ENCODE results near the gene SEMA3F. TPM values are rescaled to one million over a fixed set of nuclear protein-coding genes. Genes with fewer than 3 reads are reported as not detected.

SEMA3F gene
- total RNA-seq, 6 experiments from 2014 or later = 20.5 to 35.6 (median 22.8) TPM

- no peak for DNase-seq
- Mint-ChIP-seq H3K9me3 (no peaks in the 10 kb centered on the region), H3K4me3 (no peak overlapping the region), H3K27me3 (ENCODE audit: insufficient read depth) (peaks cover under 1% of the 10 kb centered on the region), H3K4me1 (ENCODE audit: low read depth) (no peaks in the 10 kb centered on the region), H3K27ac (no peak overlapping the region), H3K36me3 (ENCODE audit: low read depth) (no peaks in the 10 kb centered on the region)
- TF ChIP-seq CTCF (IDR thresholded peaks at IDR 0.05) = no peak
These were observed 7.7 kb upstream of the SEMA3F start for GRCh38 chr3:50147447-50147846.

- Mint-ChIP-seq H3K27ac (no peak overlapping the region), H3K4me3 (no peak overlapping the region), H3K9me3 (no peaks in the 10 kb centered on the region), H3K27me3 (ENCODE audit: insufficient read depth) (no peaks in the 10 kb centered on the region; the same call in 1 of the 2 replicates), H3K4me1 (ENCODE audit: low read depth) (no peaks in the 10 kb centered on the region), H3K36me3 (ENCODE audit: low read depth) (no peaks in the 10 kb centered on the region)
- TF ChIP-seq CTCF (IDR thresholded peaks at IDR 0.05) = no peak
- no peak for DNase-seq
These were observed 7.3 kb upstream of the SEMA3F start for GRCh38 chr3:50147861-50148260.

- peaks cover 6% of the 10 kb centered on the region for H3K27me3 Mint-ChIP-seq (ENCODE audit: insufficient read depth)
- H3K4me3 Mint-ChIP-seq = no peak overlapping the region
- H3K27ac Mint-ChIP-seq = no peak overlapping the region
These were observed 4.7 kb upstream of the SEMA3F start for GRCh38 chr3:50150404-50150750.

GRCh38 chr3:50150863-50151686 is 4.0 kb upstream of the SEMA3F start:
- no peak for TF ChIP-seq CTCF (IDR thresholded peaks at IDR 0.05)
- H3K27me3 Mint-ChIP-seq (ENCODE audit: insufficient read depth) = peaks cover 6% of the 10 kb centered on the region
- no peaks in the 10 kb centered on the region for H3K9me3 Mint-ChIP-seq
- H3K27ac Mint-ChIP-seq = no peak overlapping the region
- DNase-seq = no peak
- H3K4me1 Mint-ChIP-seq (ENCODE audit: low read depth) = peaks cover 10% of the 10 kb centered on the region
- H3K4me3 Mint-ChIP-seq = no peak overlapping the region
- H3K36me3 Mint-ChIP-seq (ENCODE audit: low read depth) = no peaks in the 10 kb centered on the region

More at GRCh38 chr3:50150404-50150750, 4.7 kb upstream of the SEMA3F start:
- Mint-ChIP-seq H3K36me3 (ENCODE audit: low read depth) (no peaks in the 10 kb centered on the region), H3K4me1 (ENCODE audit: low read depth) (peaks cover 6% of the 10 kb centered on the region; the same call in 1 of the 2 replicates), H3K9me3 (no peaks in the 10 kb centered on the region)
- no peak for DNase-seq
- no peak for TF ChIP-seq CTCF (IDR thresholded peaks at IDR 0.05)

- H3K27ac Mint-ChIP-seq = no peak overlapping the region
- H3K27me3 Mint-ChIP-seq (ENCODE audit: insufficient read depth) = peaks cover 6% of the 10 kb centered on the region
- H3K4me3 Mint-ChIP-seq = no peak overlapping the region
- H3K36me3 Mint-ChIP-seq (ENCODE audit: low read depth) = no peaks in the 10 kb centered on the region
- H3K4me1 Mint-ChIP-seq (ENCODE audit: low read depth) = peaks cover 17% of the 10 kb centered on the region
- no peak for TF ChIP-seq CTCF (IDR thresholded peaks at IDR 0.05)
- no peak for DNase-seq
- no peaks in the 10 kb centered on the region for H3K9me3 Mint-ChIP-seq
These were observed 3.4 kb upstream of the SEMA3F start for GRCh38 chr3:50151728-50152127.

All from HFFc6 (cell line).